PC-9 (cell line): ENCODE measurements around the gene XPO1.
"Not testable (repeated sequence)": the region's sequence is repeated elsewhere in the genome, so short reads cannot be mapped to it uniquely, and the experiment has no call there.

Experiments used
- EZH2 ChIP-seq: fragments of 200-600 bp; sonication (generic); IDR thresholded peaks from 2 replicates; pipeline ENCODE4 v1.8.0; 2017; ENCODE audit warnings: antibody characterized with exemption, low read depth
- TF ChIP-seq, protein P1 (sequence below): fragments of 200-600 bp; sonication (generic); conservative IDR thresholded peaks from 2 replicates; pipeline ENCODE4 v1.6.1; 2017; ENCODE audit warnings: mixed run types, antibody characterized with exemption, mild to moderate bottlenecking, moderate library complexity

DNA sequence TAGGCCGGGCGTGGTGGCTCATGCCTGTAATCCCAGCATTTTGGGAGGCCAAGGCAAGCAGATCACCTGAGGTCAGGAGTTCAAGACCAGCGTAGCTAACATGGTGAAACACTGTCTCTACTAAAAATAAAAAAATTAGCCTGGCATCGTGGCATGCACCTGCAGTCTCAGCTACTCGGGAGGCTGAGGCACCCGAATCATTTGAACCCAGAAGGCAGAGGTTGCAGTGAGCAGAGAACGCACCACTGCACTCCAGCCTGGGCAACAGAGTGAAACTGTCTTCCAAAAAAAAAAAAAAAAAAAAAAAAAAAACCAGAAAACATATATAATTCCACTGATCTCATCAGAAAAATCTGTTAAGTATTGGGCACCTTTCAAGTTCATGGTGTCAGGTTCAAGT is 91.2 kb downstream of the XPO1 start:
- TF ChIP-seq, protein P1, sequence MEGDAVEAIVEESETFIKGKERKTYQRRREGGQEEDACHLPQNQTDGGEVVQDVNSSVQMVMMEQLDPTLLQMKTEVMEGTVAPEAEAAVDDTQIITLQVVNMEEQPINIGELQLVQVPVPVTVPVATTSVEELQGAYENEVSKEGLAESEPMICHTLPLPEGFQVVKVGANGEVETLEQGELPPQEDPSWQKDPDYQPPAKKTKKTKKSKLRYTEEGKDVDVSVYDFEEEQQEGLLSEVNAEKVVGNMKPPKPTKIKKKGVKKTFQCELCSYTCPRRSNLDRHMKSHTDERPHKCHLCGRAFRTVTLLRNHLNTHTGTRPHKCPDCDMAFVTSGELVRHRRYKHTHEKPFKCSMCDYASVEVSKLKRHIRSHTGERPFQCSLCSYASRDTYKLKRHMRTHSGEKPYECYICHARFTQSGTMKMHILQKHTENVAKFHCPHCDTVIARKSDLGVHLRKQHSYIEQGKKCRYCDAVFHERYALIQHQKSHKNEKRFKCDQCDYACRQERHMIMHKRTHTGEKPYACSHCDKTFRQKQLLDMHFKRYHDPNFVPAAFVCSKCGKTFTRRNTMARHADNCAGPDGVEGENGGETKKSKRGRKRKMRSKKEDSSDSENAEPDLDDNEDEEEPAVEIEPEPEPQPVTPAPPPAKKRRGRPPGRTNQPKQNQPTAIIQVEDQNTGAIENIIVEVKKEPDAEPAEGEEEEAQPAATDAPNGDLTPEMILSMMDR: not testable (repeated sequence)
- not testable (repeated sequence) for TF ChIP-seq EZH2
